ENCODE measurements around the gene SERPINB6.

- TF ChIP-seq CTCF (IDR thresholded peaks at IDR 0.05; ENCODE audit: low read depth, low read length) (no peak), EZH2phosphoT487 (IDR thresholded peaks at IDR 0.05; ENCODE audit: low read depth) (no peak)
Measured at GRCh38 chr6:2937627-2938003, 33.8 kb downstream of the SERPINB6 start.

Data from OCI-LY3 (cell line).